ENCODE measurements around the gene APOB.

DNA sequence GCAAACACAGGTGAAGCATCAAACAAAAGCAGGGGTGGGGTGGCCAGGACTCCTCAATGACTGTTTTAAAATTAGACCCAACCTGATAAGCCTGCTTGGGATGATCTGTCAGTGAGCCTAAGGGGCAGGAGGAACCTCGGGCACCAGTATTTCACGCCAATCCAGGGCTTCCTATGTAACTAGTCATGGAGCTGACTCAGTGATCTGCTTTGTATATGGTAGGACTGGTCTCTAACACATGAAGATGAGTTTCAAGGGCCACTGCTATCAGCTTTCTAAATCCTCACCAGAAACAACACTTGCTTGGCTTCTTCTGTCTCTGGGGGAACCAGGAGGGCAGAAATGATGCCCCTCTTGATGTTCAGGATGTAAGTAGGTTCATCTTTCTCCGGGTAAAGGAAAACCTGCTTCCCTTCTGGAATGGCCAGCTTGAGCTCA, 6.2 kb downstream of the APOB start:
- TF ChIP-seq CTCF (conservative IDR thresholded peaks at IDR 0.05 in 1 of 2, IDR thresholded peaks at IDR 0.05 in 1 of 2; ENCODE audit: extremely low read depth in 1 of 2, insufficient read depth in 1 of 2, low read depth in 1 of 2, low read length in 2 of 2) = no peak
- TF ChIP-seq EZH2 (IDR thresholded peaks at IDR 0.05; ENCODE audit: borderline replicate concordance, low read length) = no peak
